SW480 (cell line): Measurements from ENCODE around the gene HOXD3.

ENCODE experiments used
- DNase-seq: peaks from one replicate; pipeline ENCODE4 v3.0.0-alpha.2; 2016; ENCODE audit warnings: low spot score

HOXD3 gene

GRCh38 chr2:176132205-176133171 lies 24.6 kb upstream of the HOXD3 start:
- DNase-seq: no peak

GRCh38 chr2:176133389-176133788 lies 23.7 kb upstream of the HOXD3 start:
- DNase-seq: no peak

- no peak for DNase-seq
Observed at GRCh38 chr2:176134035-176134434, 23.1 kb upstream of the HOXD3 start.

GRCh38 chr2:176135035-176135440 lies 22.1 kb upstream of the HOXD3 start:
- DNase-seq: peak; percentile 73

- peak; percentile 57 for DNase-seq
Observed at GRCh38 chr2:176136374-176137251, 20.5 kb upstream of the HOXD3 start.

- no peak for DNase-seq
Observed at GRCh38 chr2:176137252-176137580, 19.9 kb upstream of the HOXD3 start.

GRCh38 chr2:176137906-176138305 lies 19.2 kb upstream of the HOXD3 start:
- no peak for DNase-seq

- DNase-seq: no peak
Observed at GRCh38 chr2:176138526-176138922, 18.6 kb upstream of the HOXD3 start.

- DNase-seq: no peak
Observed at GRCh38 chr2:176138923-176139660, 18.0 kb upstream of the HOXD3 start.

- DNase-seq: no peak
Observed at GRCh38 chr2:176139661-176140512, 17.2 kb upstream of the HOXD3 start.

GRCh38 chr2:176140513-176141317 lies 16.4 kb upstream of the HOXD3 start:
- DNase-seq: peak; percentile 55

- no peak for DNase-seq
Observed at GRCh38 chr2:176142281-176142680, 14.8 kb upstream of the HOXD3 start.

- DNase-seq: no peak
Observed at GRCh38 chr2:176145085-176145969, 11.8 kb upstream of the HOXD3 start.

GRCh38 chr2:176146101-176146500 lies 11.0 kb upstream of the HOXD3 start:
- no peak for DNase-seq

GRCh38 chr2:176146645-176147044 lies 10.5 kb upstream of the HOXD3 start:
- DNase-seq: no peak

GRCh38 chr2:176147210-176147799 lies 9.8 kb upstream of the HOXD3 start:
- DNase-seq: no peak

- DNase-seq: no peak
Observed at GRCh38 chr2:176147800-176148496, 9.2 kb upstream of the HOXD3 start.

GRCh38 chr2:176148751-176149421 lies 8.2 kb upstream of the HOXD3 start:
- DNase-seq: no peak
